Mucosa of stomach (tissue), 1 donor: ENCODE data around the gene PRSS56.

Experiments
- H3K27me3 ChIP-seq: one replicate; pipeline ENCODE4 v1.7.0; 2013; ENCODE audit warnings: mild to moderate bottlenecking, low read length; ENCODE audit not compliant: control insufficient read depth, insufficient read depth
- H3K36me3 ChIP-seq: one replicate; pipeline ENCODE4 v1.7.0; 2013; ENCODE audit warnings: low read length; ENCODE audit not compliant: control insufficient read depth, insufficient read depth
- H3K4me1 ChIP-seq: one replicate; pipeline ENCODE4 v1.7.0; 2013; ENCODE audit warnings: mild to moderate bottlenecking, low read length; ENCODE audit not compliant: control insufficient read depth, insufficient read depth
- H3K4me3 ChIP-seq: one replicate; pipeline ENCODE4 v1.7.0; 2013; ENCODE audit warnings: low read length
- H3K9ac ChIP-seq: one replicate; pipeline ENCODE4 v1.7.0; 2013; ENCODE audit warnings: mild to moderate bottlenecking, low read length, moderate library complexity
- H3K9me3 ChIP-seq: one replicate; pipeline ENCODE4 v1.7.0; 2013; ENCODE audit warnings: mild to moderate bottlenecking, low read length, moderate library complexity; ENCODE audit not compliant: control insufficient read depth
- donor health status: Pancreatic carcinoma.

The PRSS56 gene

DNA sequence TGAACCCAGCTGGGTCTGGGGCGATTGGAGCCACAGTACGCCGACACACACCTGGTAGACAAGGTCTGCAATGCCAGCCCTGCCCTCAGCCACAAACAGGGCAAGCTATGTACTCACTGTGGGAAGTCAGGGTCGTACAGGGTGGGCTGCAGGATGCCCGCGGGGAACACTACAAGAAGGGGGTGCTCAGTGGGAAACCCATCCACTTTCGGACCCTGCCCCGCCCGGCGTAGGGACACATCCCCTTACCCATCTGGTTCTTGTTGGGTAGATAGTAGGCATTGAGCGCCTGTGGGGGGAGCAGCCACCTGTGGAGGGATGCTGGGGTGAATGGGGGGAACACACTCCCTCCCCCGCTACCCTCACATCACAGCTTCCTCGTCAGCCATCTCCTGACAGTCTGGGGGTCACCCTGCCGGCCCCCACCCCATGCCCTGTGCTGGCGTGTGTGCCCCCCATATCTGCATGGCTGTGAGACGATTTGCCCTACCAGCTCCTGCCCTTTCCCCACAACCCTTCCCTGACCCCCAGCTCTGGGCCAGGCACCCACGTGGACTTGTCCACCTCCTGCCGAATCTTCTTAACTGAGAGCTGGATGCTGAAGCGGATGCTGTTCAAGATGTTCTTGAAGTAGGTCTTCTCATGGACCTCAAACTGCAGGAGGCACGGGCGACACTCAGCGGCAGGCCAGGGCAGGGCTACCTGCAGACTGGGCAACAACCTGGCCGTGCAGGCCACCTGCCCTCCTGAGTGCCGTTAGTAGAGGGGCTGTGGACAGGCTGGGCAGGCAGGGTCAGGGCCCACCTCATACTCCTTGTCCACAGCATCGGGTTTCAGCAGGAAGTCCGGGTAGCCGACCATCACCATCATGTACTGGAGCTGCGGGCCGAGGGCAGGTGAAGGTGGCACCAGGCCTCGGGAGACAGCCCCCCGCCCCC is 37.6 kb upstream of the PRSS56 start:
- H3K27me3 ChIP-seq = peaks cover 42% of the 10 kb centered on the region
- no peak overlapping the region for H3K9ac ChIP-seq
- no peaks in the 10 kb centered on the region for H3K9me3 ChIP-seq
- no peaks in the 10 kb centered on the region for H3K36me3 ChIP-seq
- H3K4me1 ChIP-seq = no peaks in the 10 kb centered on the region
- H3K4me3 ChIP-seq = no peak overlapping the region

DNA sequence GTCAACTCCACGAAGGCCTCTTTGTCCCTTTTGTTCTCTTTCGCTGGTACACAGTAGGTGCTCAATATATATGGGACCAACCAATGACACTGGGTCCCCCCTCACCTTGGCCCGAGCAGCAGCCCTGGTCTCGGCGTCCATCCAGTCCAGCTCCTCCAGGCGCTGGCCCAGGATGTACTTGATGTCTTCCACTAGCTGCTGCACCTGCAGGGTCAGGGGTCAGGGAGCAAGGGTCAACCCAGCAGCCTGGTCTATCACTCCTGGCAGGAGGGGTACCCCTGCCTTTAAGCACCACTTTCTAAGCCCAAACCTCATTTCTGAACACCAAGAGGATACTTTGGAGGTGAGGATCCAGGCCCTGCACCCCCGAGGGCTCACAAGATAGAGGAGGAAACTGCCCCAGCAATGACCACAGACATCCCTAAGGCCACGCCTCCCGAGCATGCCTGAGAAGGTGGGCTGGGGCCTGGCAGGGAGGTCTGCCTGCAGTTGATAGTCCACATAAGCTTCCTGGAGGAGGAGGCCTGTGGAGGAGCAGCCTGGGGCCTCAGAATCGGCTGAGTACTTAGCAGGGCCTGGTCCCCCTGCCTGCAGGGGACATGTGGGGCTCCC is 36.8 kb upstream of the PRSS56 start:
- Histone ChIP-seq H3K4me1 (no peaks in the 10 kb centered on the region), H3K36me3 (no peaks in the 10 kb centered on the region), H3K4me3 (no peak overlapping the region), H3K27me3 (peaks cover 48% of the 10 kb centered on the region), H3K9me3 (no peaks in the 10 kb centered on the region), H3K9ac (no peak overlapping the region)

DNA sequence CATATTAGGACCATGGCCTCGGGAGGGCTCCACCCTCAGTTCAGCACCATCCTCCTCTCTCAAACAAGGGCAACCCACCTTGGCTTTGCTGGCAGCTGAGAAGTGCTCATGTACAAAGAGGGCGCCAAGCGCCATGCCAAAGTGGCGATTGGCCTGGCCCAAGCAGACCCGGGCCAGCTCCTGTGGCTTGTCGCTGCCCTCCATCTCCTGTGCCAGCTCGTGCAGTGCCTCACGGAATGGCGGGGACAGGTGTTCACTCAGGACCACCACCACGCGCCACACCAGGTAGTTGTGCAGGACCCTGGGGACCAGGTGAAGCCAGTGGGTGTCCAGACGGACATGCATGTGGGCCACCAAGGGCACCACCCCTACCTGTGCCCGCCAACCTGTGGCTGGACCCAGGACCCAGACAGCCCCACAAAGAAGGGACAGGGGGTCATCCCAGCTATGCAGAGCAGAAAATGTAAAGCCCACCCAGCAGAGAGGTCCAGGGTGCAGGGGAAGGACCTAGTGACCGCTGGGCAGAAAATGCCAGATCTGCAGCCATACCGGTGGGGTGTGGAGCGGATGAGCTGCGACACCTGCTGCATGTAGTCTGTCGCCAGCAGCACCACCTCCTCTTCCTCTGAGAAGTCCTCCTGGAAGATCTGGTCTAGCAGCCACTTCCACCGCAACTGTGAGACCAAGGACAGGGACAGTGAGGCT is 36.1 kb upstream of the PRSS56 start:
- Histone ChIP-seq H3K4me1 (no peaks in the 10 kb centered on the region), H3K27me3 (peaks cover 53% of the 10 kb centered on the region), H3K36me3 (no peaks in the 10 kb centered on the region), H3K9me3 (no peaks in the 10 kb centered on the region), H3K4me3 (no peak overlapping the region), H3K9ac (no peak overlapping the region)

DNA sequence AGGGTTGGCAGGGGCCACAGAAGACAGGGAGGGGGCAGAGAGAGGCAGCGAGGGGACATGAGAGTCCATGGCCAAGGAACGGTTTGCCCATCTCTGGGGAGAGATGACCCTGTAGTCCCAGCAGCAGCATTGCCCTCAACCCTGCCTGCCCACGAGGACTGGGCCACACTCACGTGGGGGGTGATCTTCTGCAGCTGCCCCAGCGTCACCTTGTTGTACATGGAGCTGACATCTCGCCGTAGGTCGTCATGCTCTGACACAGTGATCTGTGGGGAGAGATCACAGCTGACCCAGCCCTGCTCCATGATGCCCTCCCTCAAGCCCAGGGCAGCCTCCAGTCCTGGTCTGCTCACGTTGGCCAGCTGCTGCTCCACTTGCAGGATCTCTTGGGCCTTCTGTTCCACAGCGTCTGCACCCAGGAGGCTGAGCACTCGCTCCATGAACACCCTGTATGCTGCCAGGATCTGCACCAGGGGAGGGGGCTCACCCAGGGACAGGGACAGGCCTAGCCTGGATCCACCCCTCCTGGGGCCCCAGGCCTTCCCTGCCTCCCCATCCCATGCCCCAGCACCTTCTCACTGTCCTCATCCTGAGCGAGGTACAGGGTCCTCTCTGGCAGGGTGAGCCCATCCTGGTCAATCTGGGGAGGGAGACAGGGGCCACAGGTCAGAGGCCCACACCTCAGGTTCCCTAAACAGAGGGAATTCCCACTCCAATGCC is 35.4 kb upstream of the PRSS56 start:
- H3K36me3 ChIP-seq = no peaks in the 10 kb centered on the region
- no peak overlapping the region for H3K9ac ChIP-seq
- no peak overlapping the region for H3K4me3 ChIP-seq
- H3K4me1 ChIP-seq = no peaks in the 10 kb centered on the region
- H3K9me3 ChIP-seq = no peaks in the 10 kb centered on the region
- H3K27me3 ChIP-seq = peaks cover 57% of the 10 kb centered on the region

DNA sequence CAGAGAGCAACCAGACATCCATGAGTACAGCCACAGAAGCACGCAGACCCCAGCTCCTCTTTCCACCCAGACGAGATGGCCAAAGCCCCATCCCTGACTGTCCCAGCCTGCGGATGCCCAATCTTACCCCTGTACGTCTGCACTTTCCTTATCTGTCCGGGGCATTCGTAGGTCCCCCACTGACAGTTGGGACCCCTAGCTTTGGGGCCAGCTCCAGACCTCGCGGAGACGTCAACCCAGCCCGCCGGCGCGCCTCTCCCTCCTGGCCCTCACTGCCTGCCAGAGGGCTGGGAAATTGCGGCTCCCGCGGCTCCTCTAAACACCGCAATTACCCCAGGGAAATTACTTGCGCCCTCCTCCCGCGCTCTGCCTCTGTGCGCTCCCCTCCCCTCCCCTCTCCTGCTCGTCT is 34.8 kb upstream of the PRSS56 start:
- Histone ChIP-seq H3K4me3 (no peak overlapping the region), H3K36me3 (no peaks in the 10 kb centered on the region), H3K4me1 (no peaks in the 10 kb centered on the region), H3K9me3 (no peaks in the 10 kb centered on the region), H3K9ac (no peak overlapping the region), H3K27me3 (peaks cover 60% of the 10 kb centered on the region)

DNA sequence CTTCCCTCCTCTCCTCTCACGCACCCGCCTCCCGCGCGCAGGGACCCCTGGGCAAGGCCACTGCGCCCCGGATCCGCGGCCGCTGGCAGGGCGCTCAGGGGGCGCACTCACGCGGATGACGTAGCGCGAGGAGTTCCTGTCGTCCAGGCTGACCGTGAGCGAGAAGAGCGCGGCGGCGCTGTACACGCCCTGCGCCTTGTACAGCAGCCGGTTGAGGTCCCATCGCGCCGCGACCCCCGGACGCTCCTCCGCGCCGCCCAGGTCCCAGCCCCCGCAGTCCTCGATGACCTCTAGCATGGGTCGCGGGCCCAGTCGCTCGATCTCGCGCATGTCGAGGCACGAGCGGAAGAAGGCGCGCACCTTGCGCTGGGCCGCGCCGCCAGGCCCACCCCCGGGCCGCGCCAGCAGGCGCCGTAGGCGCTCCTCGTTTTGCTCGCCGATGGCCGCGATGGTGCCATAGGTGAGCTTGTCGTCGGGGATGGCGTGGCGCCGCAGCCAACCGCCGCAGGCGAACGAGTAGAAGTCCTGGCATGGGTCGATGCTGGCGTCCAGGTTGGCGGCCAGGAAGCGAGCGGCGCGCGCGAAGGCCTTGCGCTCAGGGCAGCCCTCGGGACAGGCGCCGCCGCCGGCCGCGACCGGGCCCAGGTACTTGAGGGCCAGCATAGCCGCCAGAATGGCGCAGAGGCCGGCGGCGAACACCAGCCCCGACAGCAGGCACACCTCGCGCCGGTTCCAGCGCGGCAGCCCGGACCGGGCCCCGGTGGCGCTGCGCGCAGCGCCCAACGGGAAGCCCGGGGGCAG is 34.2 kb upstream of the PRSS56 start:
- H3K9me3 ChIP-seq = no peaks in the 10 kb centered on the region
- H3K4me3 ChIP-seq = no peak overlapping the region
- H3K27me3 ChIP-seq = peaks cover 60% of the 10 kb centered on the region
- no peaks in the 10 kb centered on the region for H3K4me1 ChIP-seq
- no peak overlapping the region for H3K9ac ChIP-seq
- no peaks in the 10 kb centered on the region for H3K36me3 ChIP-seq

DNA sequence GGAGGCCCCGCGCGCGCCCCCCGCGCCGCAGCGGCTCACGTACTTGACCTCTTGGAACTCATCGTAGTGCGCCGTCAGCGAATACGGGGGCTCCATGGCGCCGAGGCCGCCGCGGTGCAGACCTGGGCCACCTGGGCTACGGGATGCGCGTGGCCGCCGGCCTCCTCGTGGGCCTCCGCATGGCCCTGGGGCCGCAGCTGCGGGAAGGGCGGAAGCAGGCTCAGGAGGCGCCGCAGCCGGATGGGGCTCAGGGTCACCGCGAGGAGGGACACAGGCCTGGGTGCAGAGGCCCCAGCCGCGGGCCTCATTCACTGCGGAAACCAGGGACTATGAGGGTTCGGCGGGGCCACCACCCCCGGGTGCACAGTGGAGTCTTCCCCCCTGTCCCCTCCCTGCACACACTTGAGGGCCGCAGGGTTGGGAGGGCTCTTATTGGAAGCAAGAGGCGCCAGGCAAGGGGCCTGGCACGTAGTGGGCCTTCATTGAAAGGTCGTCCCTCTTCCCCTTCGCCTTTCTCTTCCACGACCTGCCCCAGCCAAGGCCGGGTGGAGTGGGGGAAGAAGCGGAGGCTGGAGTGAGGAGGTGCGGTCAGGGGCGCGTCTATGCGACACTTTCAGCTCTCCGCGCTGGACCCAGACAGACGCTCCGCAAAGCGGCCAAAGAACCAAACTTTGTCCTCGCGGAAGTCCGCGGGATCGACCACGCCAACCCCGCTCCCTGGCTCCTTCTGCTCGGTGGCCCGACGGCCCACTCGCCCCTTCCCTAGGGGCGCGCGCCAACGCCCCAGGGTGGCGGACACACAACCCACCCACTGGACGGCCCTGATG is 33.4 kb upstream of the PRSS56 start:
- Histone ChIP-seq H3K4me3 (no peak overlapping the region), H3K4me1 (no peaks in the 10 kb centered on the region), H3K36me3 (no peaks in the 10 kb centered on the region), H3K9me3 (no peaks in the 10 kb centered on the region), H3K9ac (no peak overlapping the region), H3K27me3 (peaks cover 64% of the 10 kb centered on the region)

DNA sequence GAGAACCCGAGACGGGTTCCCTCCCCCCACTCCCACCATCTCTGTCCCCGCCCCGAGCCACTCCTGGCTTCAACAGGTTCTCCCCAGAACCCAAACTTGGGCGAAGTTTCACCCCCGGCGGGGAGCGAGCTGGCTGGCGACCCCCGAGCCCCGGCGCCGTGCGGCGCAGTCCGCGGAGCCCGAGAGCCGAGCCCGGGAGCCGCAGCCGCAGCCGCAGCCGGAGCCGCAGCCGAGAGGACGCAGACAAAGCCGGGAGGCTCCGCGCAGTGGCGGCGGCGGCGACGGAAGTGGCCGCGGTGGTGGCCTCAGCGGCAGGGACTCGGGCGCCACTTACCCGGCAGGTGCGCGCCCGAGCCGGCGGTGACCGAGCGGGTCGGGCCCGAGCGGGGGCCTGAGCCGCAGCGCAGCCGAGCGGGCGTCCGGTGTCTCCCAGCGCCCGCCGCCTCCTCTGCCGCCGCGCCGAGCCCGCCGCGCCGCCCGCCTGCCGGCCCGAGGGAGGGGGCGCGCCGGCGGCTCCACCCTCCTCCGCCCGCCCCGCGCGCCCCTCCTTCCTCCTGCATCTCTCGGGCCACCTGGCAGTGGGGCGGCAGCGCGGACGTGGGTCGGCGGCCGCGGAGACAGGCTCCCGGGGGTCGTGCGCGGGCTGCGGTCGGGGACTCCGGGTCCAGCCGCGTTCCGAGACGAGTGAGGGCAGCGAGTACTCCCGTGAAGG is 32.6 kb upstream of the PRSS56 start, which contains the start of gene ECEL1:
ECEL1 (minus strand) TSS at position 450 of the 712 bp plus-strand sequence. CDS start 1,181 bp downstream, outside the sequence.
- peaks cover 64% of the 10 kb centered on the region for H3K27me3 ChIP-seq
- no peak within 1 kb of the TSS for H3K4me3 ChIP-seq
- H3K4me1 ChIP-seq = no peaks in the 10 kb centered on the region

DNA sequence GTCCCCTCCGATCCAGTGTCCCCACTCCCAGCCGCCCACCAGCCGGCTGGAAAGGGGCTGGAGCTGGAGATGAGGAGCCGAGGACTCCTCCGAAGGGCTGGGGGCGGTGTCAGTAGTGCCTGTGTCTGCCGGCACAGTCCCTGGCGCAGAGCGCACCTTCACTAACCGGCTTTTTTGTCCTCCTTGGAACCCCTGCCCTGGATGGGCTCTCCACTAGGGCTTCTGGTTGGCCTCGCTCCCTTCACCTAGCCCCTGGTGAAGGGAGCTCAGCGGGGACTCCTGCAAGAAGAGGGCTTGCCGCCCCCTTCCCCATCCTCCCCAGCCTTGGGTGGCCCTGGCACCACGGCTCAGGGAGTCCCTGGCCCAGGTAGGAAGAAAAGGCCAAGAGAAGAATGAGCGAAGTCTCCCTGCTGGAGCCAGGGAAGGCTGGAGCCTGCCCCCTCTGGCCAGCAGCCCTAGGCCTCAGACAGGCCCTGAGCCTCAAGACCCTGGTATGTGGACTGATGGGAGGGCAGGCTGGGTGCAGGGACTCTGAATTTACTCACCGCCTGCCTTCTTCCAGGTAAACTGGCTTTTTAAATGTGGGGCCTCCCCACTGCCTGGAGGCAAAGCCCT is 32.0 kb upstream of the PRSS56 start:
- H3K9ac ChIP-seq = no peak overlapping the region
- H3K27me3 ChIP-seq = peaks cover 67% of the 10 kb centered on the region
- no peaks in the 10 kb centered on the region for H3K36me3 ChIP-seq

More for the DNA sequence above, 32.6 kb upstream of the PRSS56 start, which contains the start of gene ECEL1:
- H3K9me3 ChIP-seq = no peaks in the 10 kb centered on the region
- no peak within 1 kb of the TSS for H3K9ac ChIP-seq
- H3K36me3 ChIP-seq = no peaks in the 10 kb centered on the region

More for the DNA sequence above, 32.0 kb upstream of the PRSS56 start:
- Histone ChIP-seq H3K4me3 (no peak overlapping the region), H3K4me1 (no peaks in the 10 kb centered on the region), H3K9me3 (no peaks in the 10 kb centered on the region)
